HTR-8/SVneo (cell line): ENCODE data around the gene TTC3.
A peak's percentile ranks its signal among the peaks of the same experiment; 100 is the strongest.
"Not testable (repeated sequence)": the region's sequence is repeated elsewhere in the genome, so short reads cannot be mapped to it uniquely, and the experiment has no call there.

Experiments used
- DNase-seq: peaks from one replicate; pipeline ENCODE4 v3.0.0; 2011; ENCODE audit warnings: low spot score, mixed read lengths; ENCODE audit not compliant: insufficient read length
- FAIRE-seq: peaks from 2 replicates; lab custom pipeline; 2011; peaks lifted over from hg19 to GRCh38; lab: Jason Lieb, UNC

The TTC3 gene

GRCh38 chr21:37087188-37087587 is 14.1 kb downstream of the TTC3 start:
- FAIRE-seq (peak; percentile 95), DNase-seq (peak; percentile 22)

DNA sequence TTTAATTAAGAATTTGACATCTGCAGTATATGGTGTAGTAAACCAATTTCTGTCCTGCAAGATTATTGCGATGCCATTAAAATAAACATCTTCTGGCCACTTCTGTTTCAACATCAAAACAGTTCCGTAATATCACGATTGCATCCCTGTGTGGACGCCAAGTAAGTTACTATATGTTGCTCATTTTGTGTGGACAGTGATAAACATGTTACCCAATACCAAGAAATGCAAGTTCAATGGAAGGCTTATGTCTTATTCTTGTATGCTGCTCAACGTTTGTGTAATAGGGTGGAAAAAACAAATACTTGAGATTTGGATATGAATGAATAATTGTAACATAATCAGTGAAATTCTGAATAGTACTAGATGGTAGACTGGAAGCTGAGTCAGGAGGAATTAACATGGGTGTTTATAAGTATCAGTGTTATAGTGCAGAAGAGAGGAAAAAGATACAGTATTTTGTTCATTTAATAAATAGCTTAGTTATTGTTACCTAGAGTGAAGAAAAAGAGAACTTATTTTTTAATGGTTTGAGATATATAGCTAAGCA is 15.2 kb downstream of the TTC3 start:
- no peak for DNase-seq
- FAIRE-seq = no peak

DNA sequence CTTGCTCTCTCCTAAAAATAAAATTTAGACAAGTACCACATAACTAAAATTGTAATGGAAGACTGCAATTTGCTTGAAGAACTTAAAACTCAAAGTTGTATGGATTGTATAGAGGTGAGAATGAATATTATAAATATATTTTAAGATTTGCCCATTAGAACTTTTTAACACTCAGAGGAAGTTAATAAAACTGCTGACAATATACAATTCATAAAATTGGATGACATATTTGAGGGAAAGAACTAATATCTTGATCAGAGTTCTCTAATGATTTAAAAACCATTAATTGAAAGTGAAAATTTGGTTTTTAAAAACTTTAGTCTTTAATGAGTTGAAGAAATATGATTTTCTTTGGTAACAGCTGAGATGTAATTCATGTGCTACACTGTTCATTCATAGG is 20.9 kb downstream of the TTC3 start:
- FAIRE-seq = no peak
- no peak for DNase-seq

GRCh38 chr21:37095821-37096220 is 22.8 kb downstream of the TTC3 start:
- no peak for DNase-seq
- no peak for FAIRE-seq

GRCh38 chr21:37098751-37099150 is 25.7 kb downstream of the TTC3 start:
- FAIRE-seq = no peak
- no peak for DNase-seq

GRCh38 chr21:37100316-37100715 is 27.3 kb downstream of the TTC3 start:
- FAIRE-seq = no peak

GRCh38 chr21:37101384-37101783 is 28.3 kb downstream of the TTC3 start:
- no peak for DNase-seq

More at GRCh38 chr21:37100316-37100715, 27.3 kb downstream of the TTC3 start:
- no peak for DNase-seq

GRCh38 chr21:37102746-37103145 is 29.7 kb downstream of the TTC3 start:
- DNase-seq, FAIRE-seq: not testable (repeated sequence)

More at GRCh38 chr21:37101384-37101783, 28.3 kb downstream of the TTC3 start:
- FAIRE-seq = no peak

GRCh38 chr21:37106998-37107397 is 33.9 kb downstream of the TTC3 start:
- DNase-seq (no peak), FAIRE-seq (no peak)

DNA sequence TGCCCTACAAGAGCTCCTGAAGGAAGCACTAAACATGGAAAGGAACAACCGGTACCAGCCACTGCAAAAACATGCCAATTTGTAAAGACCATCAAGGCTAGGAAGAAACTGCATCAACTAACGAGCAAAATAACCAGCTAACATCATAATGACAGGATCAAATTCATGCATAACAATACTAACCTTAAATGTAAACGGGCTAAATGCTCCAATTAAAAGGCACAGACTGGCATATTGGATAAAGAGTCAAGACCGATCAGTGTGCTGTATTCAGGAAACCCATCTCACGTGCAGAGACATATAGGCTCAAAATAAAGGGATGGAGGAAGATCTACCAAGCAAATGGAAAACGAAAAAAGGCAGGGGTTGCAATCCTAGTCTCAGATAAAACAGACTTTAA is 38.0 kb downstream of the TTC3 start:
- DNase-seq = not testable (repeated sequence)

DNA sequence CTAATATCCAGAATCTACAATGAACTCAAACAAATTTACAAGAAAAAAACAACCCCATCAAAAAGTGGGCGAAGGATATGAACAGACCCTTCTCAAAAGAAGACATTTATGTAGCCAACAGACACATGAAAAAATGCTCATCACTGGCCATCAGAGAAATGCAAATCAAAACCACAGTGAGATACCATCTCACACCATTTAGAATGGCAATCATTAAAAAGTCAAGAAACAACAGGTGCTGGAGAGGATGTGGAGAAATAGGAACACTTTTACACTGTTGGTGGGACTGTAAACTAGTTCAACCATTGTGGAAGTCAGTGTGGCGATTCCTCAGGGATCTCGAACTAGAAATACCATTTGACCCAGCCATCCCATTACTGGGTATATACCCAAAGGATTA is 41.2 kb downstream of the TTC3 start:
- not testable (repeated sequence) for FAIRE-seq, DNase-seq

More for the DNA sequence above, 38.0 kb downstream of the TTC3 start:
- not testable (repeated sequence) for FAIRE-seq

- not testable (repeated sequence) for FAIRE-seq, DNase-seq
Measured at GRCh38 chr21:37116459-37116858, 43.4 kb downstream of the TTC3 start.

DNA sequence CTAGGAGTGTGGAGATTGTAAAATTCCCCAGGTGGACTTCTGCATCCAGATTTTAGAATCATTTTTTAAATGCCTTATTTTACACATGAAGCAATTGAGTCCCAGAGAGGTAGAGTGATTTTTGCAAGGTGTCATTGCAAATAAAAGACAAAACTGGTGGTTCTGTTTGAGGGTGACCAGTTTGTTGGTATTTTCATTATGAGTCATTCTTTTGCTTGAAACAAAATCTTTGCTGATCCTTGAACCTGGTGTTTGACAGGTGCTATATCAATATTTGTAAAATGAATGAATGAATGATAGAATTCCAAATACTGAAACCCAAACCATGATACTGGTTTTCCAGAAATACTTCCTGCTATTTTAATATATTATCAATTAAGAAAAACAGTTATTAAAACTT is 44.1 kb downstream of the TTC3 start:
- no peak for DNase-seq
- no peak for FAIRE-seq

GRCh38 chr21:37118187-37118826 is 45.3 kb downstream of the TTC3 start:
- DNase-seq = no peak
- no peak for FAIRE-seq

DNA sequence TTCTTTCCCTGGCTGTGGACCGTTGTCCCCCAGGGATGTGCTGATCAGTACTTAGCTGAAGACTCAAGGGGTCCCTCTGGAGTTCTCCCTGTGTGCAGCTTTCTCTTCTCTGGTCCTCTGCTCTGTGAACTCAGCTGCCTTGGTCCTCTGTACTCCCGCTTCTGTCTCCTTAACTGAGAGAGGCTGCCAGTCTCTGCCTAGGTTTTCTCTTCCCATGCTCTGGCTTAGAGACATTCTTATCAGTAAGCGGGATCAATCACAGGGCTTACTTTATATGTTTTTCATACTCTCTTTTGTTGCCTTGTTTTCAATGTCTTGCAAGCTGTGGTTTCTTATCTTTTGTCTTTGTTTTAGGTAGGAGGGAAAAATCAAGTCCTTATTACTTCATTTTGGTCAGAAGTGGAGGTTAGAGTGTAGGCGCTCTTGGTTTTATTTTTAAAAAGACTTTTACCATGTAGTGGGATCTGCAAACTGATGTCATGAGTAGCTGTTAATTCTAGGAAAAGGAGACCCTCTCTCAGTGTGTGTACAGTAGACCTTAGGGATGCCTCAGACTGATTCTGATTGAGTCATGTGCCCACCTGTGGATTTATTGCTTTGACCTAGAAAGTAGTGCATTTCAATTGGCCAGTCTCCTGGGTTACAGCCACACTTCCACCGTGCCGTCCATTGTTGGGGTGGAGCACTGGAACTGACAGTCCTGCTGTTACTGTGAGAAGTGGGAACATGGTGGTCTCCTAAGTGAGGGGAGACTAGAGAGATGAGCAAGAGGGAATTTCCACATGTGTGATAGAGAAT is 46.6 kb downstream of the TTC3 start:
- FAIRE-seq (no peak), DNase-seq (no peak)

DNA sequence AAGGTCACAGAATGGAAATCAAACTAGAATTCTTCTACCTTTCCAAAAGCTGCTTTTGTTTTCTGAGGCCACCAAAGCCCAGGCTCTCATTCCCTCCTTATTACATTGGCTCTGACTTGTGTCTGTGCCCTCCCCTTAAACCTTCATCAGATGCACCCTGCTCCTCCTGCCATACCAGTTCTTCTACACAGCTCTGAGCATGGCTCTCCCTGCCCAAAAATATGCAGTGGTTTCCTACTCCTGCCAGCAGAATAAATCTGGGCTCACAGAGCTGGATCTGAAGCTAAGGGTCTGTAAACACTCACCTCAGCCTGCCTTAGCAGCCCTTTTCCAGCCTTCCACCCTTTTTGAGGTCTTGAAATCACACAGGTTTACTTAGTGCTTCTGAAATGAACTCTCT is 55.0 kb downstream of the TTC3 start:
- no peak for DNase-seq
- FAIRE-seq = no peak

DNA sequence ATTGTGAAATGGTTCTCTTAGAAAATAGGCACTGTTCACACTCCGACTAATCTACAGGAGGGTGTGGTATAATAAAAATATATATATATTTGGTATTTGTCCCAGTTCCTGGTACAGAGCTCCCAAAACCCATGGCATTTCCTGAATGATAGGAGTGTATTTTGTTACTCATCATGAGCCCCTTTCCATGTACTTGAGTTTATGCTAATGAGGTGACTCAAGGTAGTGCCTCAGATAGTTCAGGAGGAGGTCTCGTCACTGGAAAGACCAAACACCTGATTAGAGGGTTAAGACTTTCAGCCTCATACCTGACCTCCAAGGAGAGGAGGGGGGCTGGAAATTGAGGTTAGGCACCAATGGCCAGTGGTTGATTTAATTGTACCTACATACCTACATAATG is 57.9 kb downstream of the TTC3 start:
- FAIRE-seq = no peak

GRCh38 chr21:37136261-37136660 is 63.2 kb downstream of the TTC3 start:
- no peak for FAIRE-seq
- no peak for DNase-seq

More for the DNA sequence above, 57.9 kb downstream of the TTC3 start:
- DNase-seq = no peak

GRCh38 chr21:37136744-37137143 is 63.7 kb downstream of the TTC3 start:
- no peak for DNase-seq
- FAIRE-seq = no peak

DNA sequence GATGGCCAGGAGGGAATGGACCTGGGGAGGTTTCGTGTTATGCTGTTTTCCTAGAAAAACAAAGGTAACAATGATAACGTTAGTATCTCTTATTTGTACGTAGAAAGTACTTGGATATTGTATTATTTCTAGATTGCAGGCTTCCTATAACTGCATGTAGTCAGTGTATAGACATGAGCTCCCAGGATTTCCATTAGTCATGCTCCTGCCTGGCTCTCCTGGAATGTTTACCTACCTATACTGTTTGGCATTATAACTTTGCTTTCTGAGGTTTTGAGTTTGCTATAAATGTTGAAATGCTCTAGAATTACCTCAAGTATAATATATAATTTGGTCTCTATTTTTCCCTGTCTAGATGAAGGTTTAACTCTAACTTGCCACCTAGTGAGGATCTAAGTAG is 66.1 kb downstream of the TTC3 start:
- DNase-seq = no peak
- FAIRE-seq = no peak

- FAIRE-seq = no peak
- no peak for DNase-seq
Measured at GRCh38 chr21:37139902-37140301, 66.8 kb downstream of the TTC3 start.
